Measurements from ENCODE around the gene CTNS.

CTNS gene

DNA sequence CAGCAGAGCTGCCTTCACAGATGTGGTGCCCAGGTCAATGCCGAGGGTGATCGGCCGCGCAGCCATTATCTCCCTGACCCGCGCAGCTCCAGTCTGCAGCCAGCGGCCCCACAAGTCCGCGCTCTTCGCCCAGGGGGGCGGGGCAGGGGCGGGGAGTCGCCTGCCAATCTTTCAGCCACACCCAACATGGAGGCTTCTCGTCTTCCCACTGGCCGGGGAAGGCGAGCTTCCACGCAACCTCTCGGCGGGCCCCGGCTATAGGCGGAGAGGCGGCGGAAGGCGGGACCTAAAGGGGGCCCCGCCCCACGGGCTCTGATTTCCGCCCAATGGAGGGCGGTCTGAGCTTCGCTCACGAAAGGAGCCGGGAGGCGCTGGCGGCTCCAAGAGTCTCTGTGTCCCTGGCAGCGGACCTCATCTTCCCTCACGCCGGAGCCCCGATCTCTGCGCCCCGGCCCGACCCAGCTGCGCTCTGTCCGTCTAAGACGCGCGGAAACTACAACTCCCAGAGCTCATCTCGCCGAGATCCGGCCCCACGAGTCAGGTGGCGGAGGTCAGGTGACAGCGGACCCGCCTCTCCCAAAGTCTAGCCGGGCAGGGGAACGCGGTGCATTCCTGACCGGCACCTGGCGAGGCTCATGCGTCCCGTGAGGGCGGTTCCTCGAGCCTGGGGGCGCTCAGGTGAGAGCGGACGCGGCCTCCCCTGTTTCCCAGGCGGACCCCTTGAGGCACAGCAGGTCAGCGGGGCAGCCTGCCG lies at the start of gene CTNS, which contains the start of gene SHPK:
CTNS (plus strand) TSS at position 607 of the 754 bp plus-strand sequence. CDS start 3,447 bp downstream, outside the sequence.
SHPK (minus strand) TSS at position 97 of the 754 bp plus-strand sequence; CDS start at position 66, 31 bp downstream.
- peak; percentile 88 for DNase-seq

GRCh38 chr17:3589784-3590183 lies 46.8 kb upstream of the CTNS start:
- DNase-seq: no peak

- DNase-seq: no peak
Measured at GRCh38 chr17:3590231-3590630, 46.3 kb upstream of the CTNS start.

DNA sequence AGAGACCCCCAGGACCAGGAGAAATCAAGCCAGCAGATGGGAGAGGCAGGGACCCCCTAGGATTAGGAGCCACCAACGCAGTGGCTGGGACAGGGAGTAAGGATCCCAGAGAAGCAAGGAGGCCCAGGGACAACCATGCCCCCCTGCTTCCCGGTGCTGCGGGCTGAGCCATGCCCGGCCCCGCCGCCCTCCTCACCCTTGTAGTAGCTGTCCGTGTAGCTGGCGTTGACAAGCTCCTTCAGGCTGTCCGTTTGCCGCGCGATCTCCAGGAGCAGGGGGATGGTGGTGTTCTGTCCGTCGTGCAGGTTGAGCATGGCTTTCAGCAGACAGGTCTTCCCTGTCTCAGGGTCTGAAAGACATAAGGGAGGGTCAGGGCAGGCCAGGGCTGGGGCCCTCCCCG lies 45.8 kb upstream of the CTNS start:
- no peak for DNase-seq

DNA sequence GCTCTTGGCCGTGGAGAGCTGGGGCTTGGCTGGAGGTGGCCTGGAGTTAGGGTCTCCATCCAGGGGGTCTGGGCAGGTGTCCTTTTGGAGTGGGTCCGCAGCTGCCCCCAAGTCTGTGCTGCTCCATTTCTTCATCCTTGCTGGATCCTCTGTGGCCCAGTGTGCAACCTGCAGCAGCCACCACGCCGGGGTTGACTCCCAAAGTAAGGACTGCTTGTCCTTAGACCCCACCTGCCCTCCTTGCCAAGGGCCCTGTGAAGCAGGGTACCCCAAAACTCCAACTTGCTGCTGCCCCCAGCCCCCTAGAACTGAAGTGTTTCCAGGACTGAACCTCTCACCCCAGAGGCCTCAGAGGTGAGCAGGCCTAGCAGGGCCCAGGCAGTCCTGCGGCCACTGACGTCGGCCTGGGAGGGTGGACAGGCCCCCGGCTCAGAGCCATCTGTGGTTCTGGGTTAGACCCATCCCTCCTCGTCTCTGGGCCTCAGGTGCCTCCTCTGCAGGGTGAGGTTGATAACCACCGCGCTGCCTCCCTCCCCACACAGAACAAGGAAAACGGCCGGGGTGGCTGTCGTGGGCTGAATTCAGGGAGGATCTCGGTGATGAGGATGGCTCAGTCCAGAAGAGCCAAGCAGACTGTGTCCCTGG lies 44.2 kb upstream of the CTNS start:
- DNase-seq: no peak

GRCh38 chr17:3593384-3593783 lies 43.2 kb upstream of the CTNS start:
- DNase-seq: no peak

- DNase-seq: no peak
Measured at GRCh38 chr17:3594051-3594800, 42.3 kb upstream of the CTNS start.

DNA sequence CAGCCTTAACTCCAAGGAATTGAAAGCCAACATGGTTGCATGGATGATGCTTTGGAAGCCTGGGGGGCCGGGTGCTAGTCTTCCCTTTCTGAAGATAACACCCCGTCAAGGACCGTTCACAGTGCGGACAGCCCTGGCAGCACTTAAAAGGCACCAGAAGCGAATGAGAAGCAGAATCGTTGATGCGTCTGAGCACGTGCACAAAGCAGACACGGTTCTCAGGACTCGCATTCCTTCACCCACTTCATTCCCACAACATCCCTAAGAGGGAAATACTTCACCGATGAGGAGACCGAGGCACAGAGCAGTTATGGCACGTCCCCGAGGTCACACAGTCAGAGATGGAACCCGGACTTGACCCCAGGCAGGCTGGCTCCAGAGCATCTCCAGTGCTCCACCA lies 41.6 kb upstream of the CTNS start:
- DNase-seq: no peak

- DNase-seq: no peak
Measured at GRCh38 chr17:3596804-3597464, 39.6 kb upstream of the CTNS start.

DNA sequence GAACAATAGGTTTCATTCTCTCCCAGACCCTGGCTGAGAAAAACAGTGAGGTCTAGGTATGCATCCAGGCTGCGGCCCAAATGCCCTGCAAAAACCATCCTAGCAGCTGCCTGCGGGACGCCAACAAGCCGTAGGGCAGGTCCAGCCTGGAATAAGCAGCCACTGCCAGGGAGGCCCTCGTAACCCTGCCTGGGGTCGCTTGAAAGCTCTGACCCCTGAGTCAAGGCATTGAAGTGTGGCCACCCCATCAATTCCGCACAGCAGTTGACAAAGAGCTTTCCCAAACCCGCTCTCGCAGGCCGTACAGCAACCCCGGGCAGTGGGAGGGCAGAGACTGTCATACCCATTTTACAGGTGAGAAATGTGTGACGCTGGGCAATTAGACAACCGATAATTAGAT lies 38.5 kb upstream of the CTNS start:
- DNase-seq: no peak

- no peak for DNase-seq
Measured at GRCh38 chr17:3600529-3601205, 35.9 kb upstream of the CTNS start.

GRCh38 chr17:3602499-3602898 lies 34.1 kb upstream of the CTNS start:
- no peak for DNase-seq

DNA sequence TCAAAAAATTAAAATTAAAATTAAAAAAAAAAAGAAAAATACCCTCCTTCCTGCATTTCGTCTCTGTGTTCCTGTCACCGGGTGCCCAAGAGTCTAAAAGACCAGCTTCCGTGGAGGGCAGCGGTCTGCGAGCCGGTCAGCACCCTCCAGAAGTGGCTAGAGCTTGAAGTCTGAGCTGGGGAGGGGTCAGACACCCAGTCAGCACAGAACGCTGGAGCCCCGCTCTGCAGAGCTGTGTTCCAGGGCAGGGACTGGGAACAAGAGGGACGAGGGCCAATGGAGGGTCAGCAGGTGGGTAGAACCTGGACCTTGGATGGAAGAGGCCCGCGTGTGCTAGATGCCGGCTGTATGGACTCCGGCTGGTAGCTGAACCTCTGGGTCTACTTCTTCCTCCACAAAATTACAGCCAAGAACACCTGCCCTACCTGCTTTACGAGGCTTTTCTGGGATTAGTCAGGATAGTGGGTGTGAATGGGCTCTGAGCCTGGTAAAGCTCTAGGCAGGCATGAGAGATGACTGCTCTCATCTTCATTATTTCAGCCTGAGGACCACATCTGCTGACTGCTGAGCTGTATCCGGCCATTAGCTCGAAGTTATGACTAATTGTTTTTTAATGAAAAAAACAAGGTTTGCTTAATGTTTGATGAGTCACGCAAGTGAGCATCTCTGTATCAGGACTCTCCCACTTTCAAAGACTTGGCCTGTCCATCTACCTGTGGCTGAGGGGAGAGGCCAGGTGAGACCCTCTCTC lies 33.3 kb upstream of the CTNS start:
- peak; percentile 71 for DNase-seq

DNA sequence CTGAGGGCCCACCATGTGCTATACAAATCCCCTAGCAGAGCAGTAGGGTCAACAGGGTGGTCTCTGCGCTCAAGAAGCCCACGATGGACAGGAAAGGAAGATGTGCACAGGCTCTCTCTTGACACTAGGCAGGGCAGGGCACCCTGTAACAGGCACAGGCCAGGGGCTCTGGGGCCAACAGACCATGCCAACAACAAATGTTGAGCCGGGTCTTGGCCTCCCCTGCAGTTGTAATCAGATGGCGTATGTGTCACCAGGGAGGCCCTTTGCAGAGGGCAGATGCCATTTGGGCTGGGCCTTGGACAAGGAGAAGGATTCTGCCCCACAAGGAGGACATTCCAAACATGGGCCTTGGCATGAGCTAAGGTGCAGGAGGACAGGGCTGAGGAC lies 32.7 kb upstream of the CTNS start:
- no peak for DNase-seq

DNA sequence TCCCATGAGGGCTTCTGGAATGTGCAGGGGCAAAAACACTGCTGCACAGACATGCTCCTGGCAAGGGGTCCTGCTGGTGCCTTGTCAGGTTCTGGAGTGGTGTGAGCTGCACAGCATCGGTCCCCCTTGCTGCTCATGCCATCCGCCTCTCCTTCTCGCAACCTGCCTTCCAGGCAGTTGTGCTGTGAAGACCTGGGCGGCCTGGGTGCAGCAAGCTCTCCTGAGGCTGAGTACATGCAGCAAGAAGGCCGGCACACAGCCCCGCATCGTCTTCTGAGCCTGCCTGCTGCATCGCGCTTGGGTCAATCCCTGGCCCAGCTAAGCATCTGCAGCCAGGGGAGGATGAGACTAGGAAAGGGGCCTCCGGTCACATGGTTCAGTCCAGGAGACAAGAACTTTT lies 26.9 kb upstream of the CTNS start:
- no peak for DNase-seq

- no peak for DNase-seq
Measured at GRCh38 chr17:3610523-3610922, 26.0 kb upstream of the CTNS start.

DNA sequence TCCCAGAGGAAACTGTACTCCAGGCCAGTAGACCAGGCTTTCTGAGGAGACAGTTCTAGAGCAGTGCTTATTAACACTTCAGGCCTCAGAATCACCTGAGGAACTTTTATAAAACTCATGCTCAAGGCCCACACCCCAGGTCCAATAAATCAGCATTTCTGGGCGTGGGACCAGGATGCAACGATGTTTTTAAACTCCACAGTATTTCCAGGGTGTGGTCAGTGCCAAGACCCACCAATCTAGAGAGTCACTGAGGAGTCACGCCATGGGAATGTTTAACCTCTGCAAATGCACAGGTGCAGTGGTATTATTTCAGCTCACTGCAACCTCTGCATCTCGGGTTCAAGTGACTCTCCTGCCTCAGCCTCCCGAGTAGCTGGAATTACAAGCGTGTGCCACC lies 23.4 kb upstream of the CTNS start:
- DNase-seq: no peak

GRCh38 chr17:3615160-3615870 lies 21.2 kb upstream of the CTNS start:
- no peak for DNase-seq

- no peak for DNase-seq
Measured at GRCh38 chr17:3621146-3621720, 15.3 kb upstream of the CTNS start.

DNA sequence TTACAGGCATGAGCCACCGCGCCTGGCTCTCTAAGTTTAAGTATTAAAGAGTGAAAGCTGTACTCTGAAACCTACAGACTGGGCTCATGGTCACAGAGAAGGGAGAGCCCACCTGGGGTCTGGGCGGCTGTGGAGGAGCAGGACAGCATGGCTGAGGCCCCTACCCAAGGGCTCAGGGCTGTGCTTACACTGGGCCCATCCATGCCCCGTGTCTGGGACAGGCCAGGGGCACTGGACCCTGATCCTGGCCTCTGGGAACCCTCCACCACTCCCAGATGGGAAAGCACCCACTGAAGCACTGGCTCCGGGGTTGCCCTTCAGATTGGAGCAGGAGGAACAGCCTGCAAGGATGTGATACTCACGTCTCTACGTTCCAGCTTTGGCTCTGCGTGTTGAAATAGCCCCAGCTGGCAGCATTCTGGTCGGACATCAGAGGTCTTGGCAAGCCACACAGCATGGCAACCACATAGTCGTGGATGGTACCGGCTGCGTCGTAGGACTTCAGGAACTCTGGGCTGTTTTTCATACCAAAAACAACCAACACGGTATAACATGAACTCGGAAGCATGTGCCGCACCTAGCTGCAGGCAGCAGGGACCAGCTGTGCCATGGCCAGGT lies 13.5 kb upstream of the CTNS start:
- no peak for DNase-seq

Data from kidney glomerular epithelial cell (primary cell).